Kidney epithelial cell (primary cell): ENCODE results near the gene KIAA1614. TPM values are rescaled to one million over a fixed set of nuclear protein-coding genes. Genes with fewer than 3 reads are reported as not detected.

Source experiments
- DNase-seq: peaks from one replicate; pipeline ENCODE4 v3.0.0-alpha.2; 2010; ENCODE audit warnings: low read depth
- H3K27me3 ChIP-seq: 2 replicates; pipeline ENCODE4 v1.6.0; 2011; ENCODE audit warnings: low read length; ENCODE audit not compliant: control insufficient read depth, insufficient read depth
- H3K36me3 ChIP-seq: 2 replicates; pipeline ENCODE4 v1.5.1; 2011; ENCODE audit warnings: low read length; ENCODE audit not compliant: control insufficient read depth, insufficient read depth
- H3K4me3 ChIP-seq: 2 replicates; pipeline ENCODE4 v1.5.1; 2011; ENCODE audit warnings: low read depth, mild to moderate bottlenecking, control low read depth, low read length
- CTCF ChIP-seq: IDR thresholded peaks from 2 replicates; pipeline ENCODE4 v1.5.1; 2011; ENCODE audit warnings: mild to moderate bottlenecking, moderate library complexity, low read length, control low read depth, inconsistent platforms; ENCODE audit not compliant: insufficient read depth, poor library complexity, severe bottlenecking
- total RNA-seq: library from RNA; depleted of rRNA; stranded (reverse); fragments of >200 nt; gene quantifications from 2 replicates; pipeline ENCODE4 v1.2.3, GENCODE V29; 2015

KIAA1614 gene
- total RNA-seq, 1 donor from 2014 or later = 10.2 TPM

DNA sequence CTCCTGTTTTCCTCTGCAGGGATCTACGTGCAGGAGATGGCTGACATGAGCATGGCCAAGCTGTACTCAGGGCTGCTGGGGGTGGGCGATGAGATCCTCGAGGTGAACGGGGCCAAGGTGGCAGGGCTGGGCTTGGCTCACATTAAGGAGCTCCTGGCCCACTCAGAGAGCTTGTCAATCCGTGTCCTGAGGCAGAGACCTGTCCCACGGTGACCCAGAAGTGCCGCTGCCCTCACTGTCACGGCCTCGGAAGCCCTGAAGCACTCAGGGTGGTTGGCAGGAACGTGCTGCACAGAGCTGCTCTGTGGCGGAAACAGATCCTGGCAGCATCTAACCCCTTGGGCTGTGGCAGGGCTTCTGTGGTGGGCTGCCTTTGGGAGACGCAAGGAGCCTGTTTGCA is 37.6 kb downstream of the KIAA1614 start:
- Histone ChIP-seq H3K36me3 (peaks cover 3% of the 10 kb centered on the region), H3K4me3 (no peak overlapping the region), H3K27me3 (no peaks in the 10 kb centered on the region)
- TF ChIP-seq CTCF = no peak
- DNase-seq = no peak

DNA sequence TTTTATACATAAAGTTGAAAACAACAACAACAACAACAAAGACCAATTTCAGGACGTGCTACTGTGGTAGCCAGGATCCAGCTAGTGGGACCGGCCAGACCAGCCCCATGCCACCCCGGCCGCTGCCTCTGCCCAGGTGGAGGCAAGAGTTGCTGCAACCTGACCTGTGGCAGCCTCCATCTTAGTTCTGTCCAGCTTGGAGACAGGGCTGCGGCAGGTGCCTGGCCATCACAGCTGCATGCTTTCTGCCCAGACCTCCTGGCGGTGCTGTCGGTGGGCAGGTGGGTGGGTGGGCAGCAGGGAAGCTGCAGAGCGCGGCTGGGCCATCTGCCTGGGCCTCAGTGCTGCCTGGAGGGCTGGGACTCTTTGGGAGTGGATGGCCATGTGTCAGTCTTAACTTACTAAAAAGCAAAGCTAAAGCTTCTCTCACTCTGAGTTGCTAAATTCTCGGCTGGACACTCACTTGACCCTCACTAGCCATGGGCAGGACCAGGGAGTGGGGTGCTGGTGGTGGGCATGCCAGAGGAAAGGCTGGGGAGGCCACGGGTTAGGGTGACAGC is 38.6 kb downstream of the KIAA1614 start:
- Histone ChIP-seq H3K4me3 (no peak overlapping the region), H3K36me3 (peaks cover 3% of the 10 kb centered on the region), H3K27me3 (no peaks in the 10 kb centered on the region)
- no peak for TF ChIP-seq CTCF
- DNase-seq = no peak

DNA sequence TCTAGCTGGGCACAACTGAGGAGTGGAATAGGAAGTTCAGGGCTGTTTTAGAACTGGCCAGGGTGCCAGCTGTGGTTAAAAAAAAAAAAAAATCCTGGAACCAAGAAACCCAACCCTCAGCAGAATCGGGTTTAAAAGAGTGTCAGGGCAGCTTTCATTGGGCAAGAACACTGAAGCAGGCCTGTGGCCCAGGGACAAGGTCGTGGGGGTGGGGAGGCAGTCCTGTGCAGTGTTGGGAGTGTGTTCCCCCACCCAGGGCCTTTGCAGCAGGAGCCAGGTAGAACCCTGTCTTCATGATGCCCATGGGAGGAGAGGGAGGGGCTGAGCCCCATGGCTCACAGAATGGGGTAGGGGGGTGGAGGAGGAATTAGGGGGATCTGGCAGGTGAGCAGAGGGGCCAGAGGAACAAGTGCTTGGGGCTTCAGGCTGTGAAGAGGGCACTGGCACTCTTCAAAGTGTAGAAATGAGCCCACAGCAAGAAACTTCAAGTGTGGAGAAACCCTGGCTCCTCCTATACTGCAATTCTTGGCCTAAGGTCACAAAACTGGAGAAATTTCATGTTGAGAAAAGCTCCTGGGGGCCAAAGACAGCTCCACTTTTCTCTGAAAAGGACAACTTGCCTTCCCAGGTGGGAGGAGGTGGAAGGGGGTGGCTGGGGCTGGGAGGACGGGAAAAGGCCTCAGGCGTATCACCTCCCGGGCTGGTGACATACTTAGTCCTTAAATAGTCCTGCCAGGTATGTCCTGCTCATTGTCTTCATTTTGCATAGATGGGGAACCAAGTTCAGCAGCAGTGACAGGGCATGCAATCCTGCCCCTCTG is 39.3 kb downstream of the KIAA1614 start:
- H3K36me3 ChIP-seq = peaks cover 3% of the 10 kb centered on the region
- no peaks in the 10 kb centered on the region for H3K27me3 ChIP-seq
- no peak for DNase-seq
- H3K4me3 ChIP-seq = no peak overlapping the region
- TF ChIP-seq CTCF = no peak

- H3K36me3 ChIP-seq = peaks cover 3% of the 10 kb centered on the region
- no peak for TF ChIP-seq CTCF
- H3K4me3 ChIP-seq = no peak overlapping the region
- no peaks in the 10 kb centered on the region for H3K27me3 ChIP-seq
- DNase-seq = no peak
Observed at GRCh38 chr1:180952657-180953013, 39.9 kb downstream of the KIAA1614 start.

GRCh38 chr1:180953291-180954004 is 40.8 kb downstream of the KIAA1614 start:
- Histone ChIP-seq H3K27me3 (no peaks in the 10 kb centered on the region), H3K36me3 (peaks cover 3% of the 10 kb centered on the region), H3K4me3 (peak overlapping the region; percentile 45)
- no peak for TF ChIP-seq CTCF
- no peak for DNase-seq
